Measurements from ENCODE around the gene FAM186B.

Gene FAM186B

GRCh38 chr12:49609875-49610154 is 4.4 kb upstream of the FAM186B start:
- no peak for TF ChIP-seq CTCF (IDR thresholded peaks at IDR 0.05; ENCODE audit: insufficient read depth, low read length, missing control alignments)
- CTCF ChIA-PET = interaction anchor here (0.8 to 3.5 kb wide), 4 partner anchors 13 to 131 kb away, joined by 3 to 11 read pairs (median 4); partner anchors contain the start of genes PRPF40B and TMBIM6
- no peak overlapping the region for H3K4me3 ChIP-seq (ENCODE audit: low read depth, low read length)
- POLR2A ChIA-PET = no interaction called here
- no peak for DNase-seq (ENCODE audit: low read depth, low spot score)

GRCh38 chr12:49609059-49609874 is 3.8 kb upstream of the FAM186B start:
- H3K4me3 ChIP-seq (ENCODE audit: low read depth, low read length) = no peak overlapping the region
- CTCF ChIA-PET = interaction anchor here (0.8 to 3.5 kb wide), 4 partner anchors 14 to 132 kb away, joined by 3 to 11 read pairs (median 4); partner anchors contain the start of genes PRPF40B and TMBIM6
- POLR2A ChIA-PET = no interaction called here
- no peak for DNase-seq (ENCODE audit: low read depth, low spot score)
- no peak for TF ChIP-seq CTCF (IDR thresholded peaks at IDR 0.05; ENCODE audit: insufficient read depth, low read length, missing control alignments)

- POLR2A ChIA-PET = no interaction called here
- TF ChIP-seq CTCF (IDR thresholded peaks at IDR 0.05; ENCODE audit: insufficient read depth, low read length, missing control alignments) = no peak
- no peak overlapping the region for H3K4me3 ChIP-seq (ENCODE audit: low read depth, low read length)
- DNase-seq (ENCODE audit: low read depth, low spot score) = no peak
- CTCF ChIA-PET = interaction anchor here (0.8 to 3.7 kb wide), 4 partner anchors 11 to 316 kb away, joined by 3 to 23 read pairs (median 4); no protein-coding TSS in a partner anchor
These were observed 583 bp downstream of the FAM186B start for GRCh38 chr12:49604856-49605255.

GRCh38 chr12:49603721-49604120 is 1.7 kb downstream of the FAM186B start:
- no peak for TF ChIP-seq CTCF (IDR thresholded peaks at IDR 0.05; ENCODE audit: insufficient read depth, low read length, missing control alignments)
- POLR2A ChIA-PET = no interaction called here
- CTCF ChIA-PET = interaction anchor here (0.8 to 3.7 kb wide), 4 partner anchors 22 to 315 kb away, joined by 3 to 23 read pairs (median 6); no protein-coding TSS in a partner anchor
- no peak overlapping the region for H3K4me3 ChIP-seq (ENCODE audit: low read depth, low read length)
- no peak for DNase-seq (ENCODE audit: low read depth, low spot score)

- no peak for DNase-seq (ENCODE audit: low read depth, low spot score)
- TF ChIP-seq CTCF (IDR thresholded peaks at IDR 0.05; ENCODE audit: insufficient read depth, low read length, missing control alignments) = no peak
- POLR2A ChIA-PET = no interaction called here
- CTCF ChIA-PET = interaction anchor here (2.7 kb wide), 1 partner anchor 19 kb away, joined by 10 read pairs; no protein-coding TSS in a partner anchor
- H3K4me3 ChIP-seq (ENCODE audit: low read depth, low read length) = no peak overlapping the region
These were observed 5.5 kb downstream of the FAM186B start for GRCh38 chr12:49599961-49600360.

GRCh38 chr12:49598527-49598926 is 6.9 kb downstream of the FAM186B start:
- POLR2A ChIA-PET = no interaction called here
- CTCF ChIA-PET = interaction anchor here (0.9 kb wide), 1 partner anchor 257 kb away, joined by 3 read pairs; no protein-coding TSS in a partner anchor
- H3K4me3 ChIP-seq (ENCODE audit: low read depth, low read length) = no peak overlapping the region
- no peak for TF ChIP-seq CTCF (IDR thresholded peaks at IDR 0.05; ENCODE audit: insufficient read depth, low read length, missing control alignments)
- no peak for DNase-seq (ENCODE audit: low read depth, low spot score)
